ENCODE measurements around the gene FAM13A. TPM values are rescaled to one million over a fixed set of nuclear protein-coding genes. Genes with fewer than 3 reads are reported as not detected.

The FAM13A gene
- polyA plus RNA-seq, 1 of the 3 experiments (the other 2 are of a cell fraction): 0.67 TPM

DNA sequence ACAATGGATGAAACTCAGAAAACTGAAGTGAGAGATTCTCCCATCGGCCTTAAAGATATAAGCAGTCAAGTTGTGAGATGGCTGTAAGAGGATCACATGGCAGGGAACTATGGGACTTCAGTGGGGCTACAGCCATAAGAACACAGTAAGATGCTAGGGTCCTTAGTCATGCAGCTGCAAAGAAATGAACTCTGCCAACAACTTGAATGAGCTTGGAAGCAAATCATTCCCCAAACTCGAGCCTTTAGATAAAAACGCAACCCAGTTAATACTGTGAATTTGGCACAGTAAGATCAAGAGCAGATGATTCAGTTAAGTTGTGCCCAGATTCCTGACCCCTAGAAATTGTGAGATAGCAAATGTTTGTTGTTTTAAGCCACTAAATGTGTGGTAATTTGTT, 117.3 kb downstream of the FAM13A start:
- Histone ChIP-seq H2AFZ (ENCODE audit: low read depth) (no peak overlapping the region), H3K27ac (ENCODE audit: low read depth in 2 of 2, low read length in 1 of 2) (no peak overlapping the region), H3K36me3 (replicated peaks in 1 of 2; ENCODE audit: control insufficient read depth in 1 of 2, insufficient read depth in 2 of 2, low read length in 1 of 2) (no peaks in the 10 kb centered on the region), H4K20me1 (ENCODE audit: insufficient read depth) (no peaks in the 10 kb centered on the region), H3K9me2 (0 out of 2 replicates have a peak, but pooled peaks cover 2% of the 10 kb centered on the region), H3K9ac (no peak overlapping the region), H3F3A (replicated peaks; ENCODE audit: insufficient read depth) (no peaks in the 10 kb centered on the region), H3K4me2 (no peak overlapping the region), H3K4me1 (ENCODE audit: control insufficient read depth in 1 of 2, insufficient read depth in 2 of 2, low read depth in 1 of 2, low read length in 1 of 2) (no peaks in the 10 kb centered on the region), H3K79me2 (ENCODE audit: insufficient read depth) (no peaks in the 10 kb centered on the region), H3K4me3 (ENCODE audit: low read depth in 2 of 2, low read length in 1 of 2) (no peak overlapping the region), H3K27me3 (ENCODE audit: insufficient read depth) (no peaks in the 10 kb centered on the region), H3K9me3 (no peaks in the 10 kb centered on the region)
- CTCF ChIA-PET: no interaction called here
- WGBS (ENCODE audit: low lambda C conversion rate): 64% methylated on average over 3 of the region's 3 CpGs
- DNase-seq: no peak
- TF ChIP-seq, protein P1, sequence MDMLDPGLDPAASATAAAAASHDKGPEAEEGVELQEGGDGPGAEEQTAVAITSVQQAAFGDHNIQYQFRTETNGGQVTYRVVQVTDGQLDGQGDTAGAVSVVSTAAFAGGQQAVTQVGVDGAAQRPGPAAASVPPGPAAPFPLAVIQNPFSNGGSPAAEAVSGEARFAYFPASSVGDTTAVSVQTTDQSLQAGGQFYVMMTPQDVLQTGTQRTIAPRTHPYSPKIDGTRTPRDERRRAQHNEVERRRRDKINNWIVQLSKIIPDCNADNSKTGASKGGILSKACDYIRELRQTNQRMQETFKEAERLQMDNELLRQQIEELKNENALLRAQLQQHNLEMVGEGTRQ (IDR thresholded peaks at IDR 0.05; ENCODE audit: borderline replicate concordance, low read depth, low read length): no peak
- TF ChIP-seq, protein P2, sequence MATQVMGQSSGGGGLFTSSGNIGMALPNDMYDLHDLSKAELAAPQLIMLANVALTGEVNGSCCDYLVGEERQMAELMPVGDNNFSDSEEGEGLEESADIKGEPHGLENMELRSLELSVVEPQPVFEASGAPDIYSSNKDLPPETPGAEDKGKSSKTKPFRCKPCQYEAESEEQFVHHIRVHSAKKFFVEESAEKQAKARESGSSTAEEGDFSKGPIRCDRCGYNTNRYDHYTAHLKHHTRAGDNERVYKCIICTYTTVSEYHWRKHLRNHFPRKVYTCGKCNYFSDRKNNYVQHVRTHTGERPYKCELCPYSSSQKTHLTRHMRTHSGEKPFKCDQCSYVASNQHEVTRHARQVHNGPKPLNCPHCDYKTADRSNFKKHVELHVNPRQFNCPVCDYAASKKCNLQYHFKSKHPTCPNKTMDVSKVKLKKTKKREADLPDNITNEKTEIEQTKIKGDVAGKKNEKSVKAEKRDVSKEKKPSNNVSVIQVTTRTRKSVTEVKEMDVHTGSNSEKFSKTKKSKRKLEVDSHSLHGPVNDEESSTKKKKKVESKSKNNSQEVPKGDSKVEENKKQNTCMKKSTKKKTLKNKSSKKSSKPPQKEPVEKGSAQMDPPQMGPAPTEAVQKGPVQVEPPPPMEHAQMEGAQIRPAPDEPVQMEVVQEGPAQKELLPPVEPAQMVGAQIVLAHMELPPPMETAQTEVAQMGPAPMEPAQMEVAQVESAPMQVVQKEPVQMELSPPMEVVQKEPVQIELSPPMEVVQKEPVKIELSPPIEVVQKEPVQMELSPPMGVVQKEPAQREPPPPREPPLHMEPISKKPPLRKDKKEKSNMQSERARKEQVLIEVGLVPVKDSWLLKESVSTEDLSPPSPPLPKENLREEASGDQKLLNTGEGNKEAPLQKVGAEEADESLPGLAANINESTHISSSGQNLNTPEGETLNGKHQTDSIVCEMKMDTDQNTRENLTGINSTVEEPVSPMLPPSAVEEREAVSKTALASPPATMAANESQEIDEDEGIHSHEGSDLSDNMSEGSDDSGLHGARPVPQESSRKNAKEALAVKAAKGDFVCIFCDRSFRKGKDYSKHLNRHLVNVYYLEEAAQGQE (IDR thresholded peaks at IDR 0.05; ENCODE audit: low read depth, low read length): no peak
- TF ChIP-seq, protein P3, sequence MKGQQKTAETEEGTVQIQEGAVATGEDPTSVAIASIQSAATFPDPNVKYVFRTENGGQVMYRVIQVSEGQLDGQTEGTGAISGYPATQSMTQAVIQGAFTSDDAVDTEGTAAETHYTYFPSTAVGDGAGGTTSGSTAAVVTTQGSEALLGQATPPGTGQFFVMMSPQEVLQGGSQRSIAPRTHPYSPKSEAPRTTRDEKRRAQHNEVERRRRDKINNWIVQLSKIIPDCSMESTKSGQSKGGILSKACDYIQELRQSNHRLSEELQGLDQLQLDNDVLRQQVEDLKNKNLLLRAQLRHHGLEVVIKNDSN (IDR thresholded peaks at IDR 0.05; ENCODE audit: borderline replicate concordance, low read depth): no peak
- TF ChIP-seq JUND (IDR thresholded peaks at IDR 0.05): no peak
- TF ChIP-seq SIN3A (IDR thresholded peaks at IDR 0.05; ENCODE audit: borderline replicate concordance, low read depth, low read length): no peak
- TF ChIP-seq, protein P4, sequence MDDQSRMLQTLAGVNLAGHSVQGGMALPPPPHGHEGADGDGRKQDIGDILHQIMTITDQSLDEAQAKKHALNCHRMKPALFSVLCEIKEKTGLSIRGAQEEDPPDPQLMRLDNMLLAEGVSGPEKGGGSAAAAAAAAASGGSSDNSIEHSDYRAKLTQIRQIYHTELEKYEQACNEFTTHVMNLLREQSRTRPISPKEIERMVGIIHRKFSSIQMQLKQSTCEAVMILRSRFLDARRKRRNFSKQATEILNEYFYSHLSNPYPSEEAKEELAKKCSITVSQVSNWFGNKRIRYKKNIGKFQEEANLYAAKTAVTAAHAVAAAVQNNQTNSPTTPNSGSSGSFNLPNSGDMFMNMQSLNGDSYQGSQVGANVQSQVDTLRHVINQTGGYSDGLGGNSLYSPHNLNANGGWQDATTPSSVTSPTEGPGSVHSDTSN (IDR thresholded peaks at IDR 0.05): no peak
- no peak for TF ChIP-seq FOXJ3 (CRISPR knock-in tag; IDR thresholded peaks at IDR 0.05)
- TF ChIP-seq, protein P5, sequence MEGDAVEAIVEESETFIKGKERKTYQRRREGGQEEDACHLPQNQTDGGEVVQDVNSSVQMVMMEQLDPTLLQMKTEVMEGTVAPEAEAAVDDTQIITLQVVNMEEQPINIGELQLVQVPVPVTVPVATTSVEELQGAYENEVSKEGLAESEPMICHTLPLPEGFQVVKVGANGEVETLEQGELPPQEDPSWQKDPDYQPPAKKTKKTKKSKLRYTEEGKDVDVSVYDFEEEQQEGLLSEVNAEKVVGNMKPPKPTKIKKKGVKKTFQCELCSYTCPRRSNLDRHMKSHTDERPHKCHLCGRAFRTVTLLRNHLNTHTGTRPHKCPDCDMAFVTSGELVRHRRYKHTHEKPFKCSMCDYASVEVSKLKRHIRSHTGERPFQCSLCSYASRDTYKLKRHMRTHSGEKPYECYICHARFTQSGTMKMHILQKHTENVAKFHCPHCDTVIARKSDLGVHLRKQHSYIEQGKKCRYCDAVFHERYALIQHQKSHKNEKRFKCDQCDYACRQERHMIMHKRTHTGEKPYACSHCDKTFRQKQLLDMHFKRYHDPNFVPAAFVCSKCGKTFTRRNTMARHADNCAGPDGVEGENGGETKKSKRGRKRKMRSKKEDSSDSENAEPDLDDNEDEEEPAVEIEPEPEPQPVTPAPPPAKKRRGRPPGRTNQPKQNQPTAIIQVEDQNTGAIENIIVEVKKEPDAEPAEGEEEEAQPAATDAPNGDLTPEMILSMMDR (IDR thresholded peaks at IDR 0.05): no peak
- TF ChIP-seq YY1 (IDR thresholded peaks at IDR 0.05; ENCODE audit: low read depth): no peak
- TF ChIP-seq, protein P6, sequence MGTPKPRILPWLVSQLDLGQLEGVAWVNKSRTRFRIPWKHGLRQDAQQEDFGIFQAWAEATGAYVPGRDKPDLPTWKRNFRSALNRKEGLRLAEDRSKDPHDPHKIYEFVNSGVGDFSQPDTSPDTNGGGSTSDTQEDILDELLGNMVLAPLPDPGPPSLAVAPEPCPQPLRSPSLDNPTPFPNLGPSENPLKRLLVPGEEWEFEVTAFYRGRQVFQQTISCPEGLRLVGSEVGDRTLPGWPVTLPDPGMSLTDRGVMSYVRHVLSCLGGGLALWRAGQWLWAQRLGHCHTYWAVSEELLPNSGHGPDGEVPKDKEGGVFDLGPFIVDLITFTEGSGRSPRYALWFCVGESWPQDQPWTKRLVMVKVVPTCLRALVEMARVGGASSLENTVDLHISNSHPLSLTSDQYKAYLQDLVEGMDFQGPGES (IDR thresholded peaks at IDR 0.05; ENCODE audit: low read depth, low read length): no peak
- TF ChIP-seq NFIC (IDR thresholded peaks at IDR 0.05; ENCODE audit: borderline replicate concordance): no peak
- no peak for TF ChIP-seq RAD21 (IDR thresholded peaks at IDR 0.05; ENCODE audit: low read length)
- TF ChIP-seq TAF1 (IDR thresholded peaks at IDR 0.05; ENCODE audit: borderline replicate concordance, low read depth, low read length): no peak
- TF ChIP-seq MEF2A (IDR thresholded peaks at IDR 0.05; ENCODE audit: borderline replicate concordance, low read depth): no peak
- no peak for TF ChIP-seq TCF12 (IDR thresholded peaks at IDR 0.05)
- TF ChIP-seq EP300 (IDR thresholded peaks at IDR 0.05; ENCODE audit: borderline replicate concordance in 1 of 2, low read depth in 1 of 2, low read length in 1 of 2): no peak
- TF ChIP-seq ELF1 (IDR thresholded peaks at IDR 0.05): no peak
- TF ChIP-seq CHD2 (IDR thresholded peaks at IDR 0.05; ENCODE audit: low read length, partially characterized antibody): no peak
- POLR2A ChIA-PET: no interaction called here
